A673 (cell line): ENCODE results near the gene SOX30.

Experiments
- CTCF ChIP-seq: fragments of 300-800, 200-600 bp; sonication (generic); conservative IDR thresholded peaks from 2 replicates; pipeline ENCODE4 v1.5.1; 2017; ENCODE audit warnings: low read depth, mild to moderate bottlenecking, antibody characterized with exemption, low read length, moderate library complexity, mixed read lengths
- EZH2 ChIP-seq: fragments of 200-600 bp; sonication (generic); IDR thresholded peaks from 2 replicates; pipeline ENCODE4 v1.6.1; 2017; ENCODE audit warnings: borderline replicate concordance, low read depth, mild to moderate bottlenecking, mixed read lengths, antibody characterized with exemption, low read length; ENCODE audit not compliant: poor library complexity, severe bottlenecking

- TF ChIP-seq CTCF = no peak
- TF ChIP-seq EZH2 = no peak
Measured at GRCh38 chr5:157603333-157604190, 48.7 kb downstream of the SOX30 start.
